Measurements from ENCODE around the gene SYPL1.

DNA sequence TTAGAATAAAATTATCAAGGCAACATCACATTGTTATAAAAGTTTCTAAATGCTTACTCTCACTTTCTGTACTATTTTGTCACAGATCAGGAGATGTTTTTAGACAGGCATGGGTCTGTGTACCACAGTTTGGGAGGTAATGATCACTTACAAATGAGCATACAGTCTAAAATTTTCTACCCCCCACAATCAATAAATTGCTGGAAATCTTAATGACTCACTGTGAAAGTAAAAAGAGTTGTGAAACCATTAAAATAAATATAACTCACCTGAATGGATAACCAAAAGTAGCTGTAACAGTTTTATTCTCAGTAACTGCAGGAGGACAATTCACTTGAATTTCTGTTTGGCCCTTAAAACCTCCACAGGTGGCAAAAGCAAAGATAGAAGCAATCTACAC, 13.2 kb downstream of the SYPL1 start:
- TF ChIP-seq TAF1 (IDR thresholded peaks at IDR 0.05; ENCODE audit: borderline replicate concordance, insufficient read depth, low read length) (no peak), SIN3A (IDR thresholded peaks at IDR 0.05; ENCODE audit: borderline replicate concordance, insufficient read depth, low read length) (no peak)

All from PFSK-1 (cell line).